ENCODE results near the gene PTPRG.

GRCh38 chr3:62237286-62237948 lies 676.0 kb downstream of the PTPRG start:
- TF ChIP-seq ZBTB33 (IDR thresholded peaks at IDR 0.05; ENCODE audit: extremely low read depth, insufficient replicate concordance, low read length) (no peak), SIN3A (IDR thresholded peaks at IDR 0.05; ENCODE audit: low read depth) (no peak), SP1 (IDR thresholded peaks at IDR 0.05; ENCODE audit: low read depth) (no peak), CTCF (IDR thresholded peaks at IDR 0.05 in 2 of 3, conservative IDR thresholded peaks at IDR 0.05 in 1 of 3; ENCODE audit: borderline replicate concordance in 1 of 3, insufficient read depth in 1 of 3, low read depth in 2 of 3, low read length in 2 of 3) (no peak), YY1 (IDR thresholded peaks at IDR 0.05; ENCODE audit: extremely low read depth, insufficient replicate concordance, low read depth, low read length) (no peak), EZH2phosphoT487 (IDR thresholded peaks at IDR 0.05; ENCODE audit: borderline replicate concordance) (no peak), POLR2A (IDR thresholded peaks at IDR 0.05; ENCODE audit: borderline replicate concordance, extremely low read depth, insufficient read depth, insufficient read length) (no peak), EZH2 (IDR thresholded peaks at IDR 0.05) (no peak)
